SK-N-SH (cell line): ENCODE measurements around the gene NUBP1. TPM values are rescaled to one million over a fixed set of nuclear protein-coding genes. Genes with fewer than 3 reads are reported as not detected.

Experiments used
- CTCF ChIA-PET: fragments of 300-600, 350-600 bp; formaldehyde crosslinking; extraction: SDS; loops from one replicate; lab custom pipeline; 2021; lab: Yijun Ruan, JAX
- POLR2A ChIA-PET: fragments of 350-600 bp; sonication (Branson Sonifier 250); formaldehyde crosslinking; extraction: SDS; loops from one replicate; lab custom pipeline; 2020; ENCODE audit warnings: antibody characterized with exemption, inconsistent platforms; lab: Yijun Ruan, JAX
- DNase-seq: peaks from one replicate; pipeline ENCODE4 v3.0.0; 2012
- H2AFZ ChIP-seq: fragments of 200-600 bp; sonication (generic); 2 replicates; pipeline ENCODE4 v1.8.1; 2016; ENCODE audit warnings: antibody characterized with exemption, mild to moderate bottlenecking, low read depth
- H3F3A ChIP-seq: fragments of 200-600 bp; sonication (generic); replicated peaks from 2 replicates; pipeline ENCODE3; 2016; ENCODE audit warnings: antibody characterized with exemption, mild to moderate bottlenecking; ENCODE audit not compliant: insufficient read depth
- H3K27ac ChIP-seq, 2 experiments: fragments of 200-500 bp in 1 of 2; fragments of 200-600 bp in 1 of 2; sonication (Bioruptor generic) in 1 of 2; sonication (generic), shearing (Covaris generic) in 1 of 2; 2 replicates each; pipeline versions ENCODE4 v1.5.1 to v1.6.1; 2014 to 2016; ENCODE audit warnings: low read depth in 2 of 2, inconsistent platforms in 1 of 2, low read length in 1 of 2, mild to moderate bottlenecking in 1 of 2, mixed read lengths in 1 of 2
- H3K27me3 ChIP-seq: fragments of 200-600 bp; sonication (generic), shearing (Covaris generic); 2 replicates; pipeline ENCODE4 v1.6.1; 2016; ENCODE audit warnings: mixed run types; ENCODE audit not compliant: insufficient read depth
- H3K36me3 ChIP-seq, 2 experiments: fragments of 200-500 bp in 1 of 2; fragments of 200-600 bp in 1 of 2; sonication (Bioruptor generic) in 1 of 2; sonication (generic) in 1 of 2; replicated peaks in 1 of 2; 2 replicates each; pipeline versions ENCODE3 to v1.5.1; 2014 to 2016; ENCODE audit warnings: low read length in 1 of 2, mild to moderate bottlenecking in 1 of 2; ENCODE audit not compliant: insufficient read depth in 2 of 2, control insufficient read depth in 1 of 2
- H3K4me1 ChIP-seq, 2 experiments: fragments of 200-500 bp in 1 of 2; fragments of 200-600 bp in 1 of 2; sonication (Bioruptor generic) in 1 of 2; sonication (generic), shearing (Covaris generic) in 1 of 2; 2 replicates each; pipeline versions ENCODE4 v1.5.1 to v1.6.1; 2014 to 2016; ENCODE audit warnings: low read depth in 1 of 2, low read length in 1 of 2, mixed run types in 1 of 2; ENCODE audit not compliant: insufficient read depth in 2 of 2, control insufficient read depth in 1 of 2
- H3K4me2 ChIP-seq: fragments of 200-600 bp; sonication (generic), shearing (Covaris generic); 2 replicates; pipeline ENCODE4 v1.6.1; 2017; ENCODE audit warnings: mixed run types
- H3K4me3 ChIP-seq, 2 experiments: fragments of 200-500 bp in 1 of 2; fragments of 200-600 bp in 1 of 2; sonication (Bioruptor generic) in 1 of 2; sonication (generic), shearing (Covaris generic) in 1 of 2; 2 replicates each; pipeline versions ENCODE4 v1.5.1 to v1.8.1; 2014 to 2016; ENCODE audit warnings: low read depth in 2 of 2, inconsistent platforms in 1 of 2, low read length in 1 of 2, mild to moderate bottlenecking in 1 of 2, mixed read lengths in 1 of 2, moderate library complexity in 1 of 2
- H3K79me2 ChIP-seq: fragments of 200-600 bp; sonication (generic); 2 replicates; pipeline ENCODE4 v1.8.1; 2017; ENCODE audit warnings: mild to moderate bottlenecking; ENCODE audit not compliant: insufficient read depth
- H3K9ac ChIP-seq: fragments of 200-600 bp; sonication (generic); 2 replicates; pipeline ENCODE4 v1.6.1; 2017; ENCODE audit warnings: mixed run types
- H3K9me2 ChIP-seq: fragments of 200-600 bp; sonication (generic); 2 replicates; pipeline ENCODE4 v1.6.1; 2017; ENCODE audit warnings: mixed run types
- H3K9me3 ChIP-seq: fragments of 200-600 bp; sonication (generic); 2 replicates; pipeline ENCODE4 v1.6.1; 2017; ENCODE audit warnings: mixed run types, mild to moderate bottlenecking, moderate library complexity
- H4K20me1 ChIP-seq: fragments of 200-600 bp; sonication (generic); 2 replicates; pipeline ENCODE4 v1.6.1; 2017; ENCODE audit warnings: mild to moderate bottlenecking, mixed run types; ENCODE audit not compliant: insufficient read depth
- CHD2 ChIP-seq: fragments of 150-350 bp; IDR thresholded peaks from 2 replicates; pipeline ENCODE4 v1.6.1; 2018; ENCODE audit warnings: low read length; ENCODE audit not compliant: partially characterized antibody
- ELF1 ChIP-seq: IDR thresholded peaks from 2 replicates; pipeline ENCODE4 v1.4.0; 2012
- EZH2phosphoT487 ChIP-seq: fragments of 200-600 bp; sonication (generic); IDR thresholded peaks from 2 replicates; pipeline ENCODE4 v1.6.1; 2017; ENCODE audit warnings: low read depth, mixed run types, mild to moderate bottlenecking, antibody characterized with exemption, moderate library complexity, borderline replicate concordance
- FOXM1 ChIP-seq: IDR thresholded peaks from 2 replicates; pipeline ENCODE4 v1.4.0; 2012; ENCODE audit warnings: low read depth, mild to moderate bottlenecking
- GATA2 ChIP-seq: sonication (generic); formaldehyde crosslinking; IDR thresholded peaks from 2 replicates; pipeline ENCODE4 v1.5.0; 2020; ENCODE audit warnings: mild to moderate bottlenecking, missing genetic modification reagents
- IRF3 ChIP-seq: fragments of 150-350 bp; IDR thresholded peaks from 2 replicates; pipeline ENCODE4 v1.6.1; 2016; ENCODE audit warnings: mild to moderate bottlenecking, low read depth, low read length
- JUND ChIP-seq: IDR thresholded peaks from 2 replicates; pipeline ENCODE4 v1.4.0; 2012
- MXI1 ChIP-seq: IDR thresholded peaks from 2 replicates; pipeline ENCODE4 v1.6.1; 2012; ENCODE audit warnings: mild to moderate bottlenecking, low read depth, low read length, improper control_type of control experiment
- NFIC ChIP-seq: IDR thresholded peaks from 2 replicates; pipeline ENCODE4 v1.4.0; 2012; ENCODE audit warnings: borderline replicate concordance
- POLR2AphosphoS5 ChIP-seq: IDR thresholded peaks from 2 replicates; pipeline ENCODE4 v1.6.1; 2012; ENCODE audit warnings: low read depth, low read length
- RAD21 ChIP-seq: IDR thresholded peaks from 2 replicates; pipeline ENCODE4 v1.6.1; 2012; ENCODE audit warnings: mild to moderate bottlenecking, low read length
- RCOR1 ChIP-seq: fragments of 150-350 bp; IDR thresholded peaks from 2 replicates; pipeline ENCODE4 v1.6.1; 2017; ENCODE audit warnings: antibody characterized with exemption, low read length
- REST ChIP-seq: IDR thresholded peaks from 2 replicates; pipeline ENCODE4 v1.6.1; 2012; ENCODE audit warnings: mild to moderate bottlenecking, low read depth, low read length, moderate library complexity
- TEAD4 ChIP-seq: IDR thresholded peaks from 2 replicates; pipeline ENCODE4 v1.4.0; 2012; ENCODE audit warnings: mild to moderate bottlenecking, borderline replicate concordance; ENCODE audit not compliant: insufficient read depth
- USF1 ChIP-seq: IDR thresholded peaks from 2 replicates; pipeline ENCODE4 v1.4.0; 2012; ENCODE audit warnings: low read depth, borderline replicate concordance
- ZBTB33 ChIP-seq: IDR thresholded peaks from 2 replicates; pipeline ENCODE4 v1.4.0; 2012; ENCODE audit warnings: low read depth, borderline replicate concordance
- WGBS: methylation state at CpG from one replicate; pipeline ENCODE4 v1.1.6; 2017; ENCODE audit warnings: low lambda C conversion rate; 5-methylcytosine and 5-hydroxymethylcytosine counted together
- polyA plus RNA-seq, 3 experiments: library from polyadenylated mRNA; depleted of rRNA; stranded (reverse); fragments of >200 nt; gene quantifications; 2 replicates each; pipeline ENCODE4 v1.2.3, GENCODE V29; 2012

NUBP1 gene
- polyA plus RNA-seq, 1 of the 3 experiments (the other 2 are of a cell fraction) = 49.8 TPM

GRCh38 chr16:10745841-10746240 is 2.2 kb downstream of the NUBP1 start:
- TF ChIP-seq IRF3 = no peak
- no peak for TF ChIP-seq JUND
- TF ChIP-seq ELF1 = no peak
- TF ChIP-seq RCOR1 = no peak
- no peak for TF ChIP-seq CHD2
- no peak for TF ChIP-seq ZBTB33
- no peak for TF ChIP-seq EZH2phosphoT487
- TF ChIP-seq RAD21 = no peak
- TF ChIP-seq TEAD4 = no peak
- no peak for TF ChIP-seq GATA2 (CRISPR knock-in tag)
- no peak for TF ChIP-seq POLR2AphosphoS5
- TF ChIP-seq USF1 = no peak
- no peak for TF ChIP-seq NFIC
- TF ChIP-seq FOXM1 = no peak
- TF ChIP-seq REST = no peak
- no peak for TF ChIP-seq MXI1
- CTCF ChIA-PET = interaction anchor here (0.9 to 1.8 kb wide), 2 partner anchors 173 to 233 kb away, joined by 3 to 6 read pairs; no protein-coding TSS in a partner anchor
- POLR2A ChIA-PET = interaction anchor here (0.9 kb wide), 1 partner anchor 204 kb away, joined by 4 read pairs; no protein-coding TSS in a partner anchor
- no peak overlapping the region for H3K4me3 ChIP-seq
- H3K79me2 ChIP-seq = peaks cover 11% of the 10 kb centered on the region
- WGBS = 75% methylated on average over 2 of the region's 2 CpGs
- DNase-seq = no peak
- H3F3A ChIP-seq = peaks cover 15% of the 10 kb centered on the region
- H3K9me3 ChIP-seq = no peaks in the 10 kb centered on the region
- no peaks in the 10 kb centered on the region for H3K9me2 ChIP-seq
- H3K9ac ChIP-seq = no peak overlapping the region
- H2AFZ ChIP-seq = no peak overlapping the region
- H3K27me3 ChIP-seq = no peaks in the 10 kb centered on the region
- H3K36me3 ChIP-seq = peaks cover 0 to 23% of the 10 kb centered on the region in 2 experiments
- no peaks in the 10 kb centered on the region for H4K20me1 ChIP-seq
- H3K27ac ChIP-seq = peak overlapping the region in 1 of 2 experiments; percentile 80; a peak in 2 of 4 replicates
- H3K4me1 ChIP-seq = peaks cover 5 to 43% of the 10 kb centered on the region in 2 experiments; a peak in 3 of 4 replicates
- H3K4me2 ChIP-seq = no peak overlapping the region
